BE2C (cell line): ENCODE results near the gene TLE2.

ENCODE experiments used
- DNase-seq: peaks from one replicate; pipeline ENCODE4 v3.0.0-alpha.2; 2020
- H3K27me3 ChIP-seq: fragments of 250-450 bp; sonication (Bioruptor Pico); 2 replicates; pipeline ENCODE4 v1.5.1; 2020; ENCODE audit warnings: mild to moderate bottlenecking
- H3K36me3 ChIP-seq: fragments of 250-450 bp; sonication (Bioruptor Pico); 2 replicates; pipeline ENCODE4 v1.5.1; 2020; ENCODE audit warnings: mild to moderate bottlenecking
- H3K4me1 ChIP-seq: fragments of 250-450 bp; sonication (Bioruptor Pico); 2 replicates; pipeline ENCODE4 v1.5.1; 2020
- H3K4me3 ChIP-seq: 2 replicates; pipeline ENCODE4 v1.5.1; 2011; ENCODE audit warnings: low read depth, low read length
- H3K9me3 ChIP-seq: fragments of 250-450 bp; sonication (Bioruptor Pico); 2 replicates; pipeline ENCODE4 v1.5.1; 2020
- CTCF ChIP-seq: IDR thresholded peaks from 2 replicates; pipeline ENCODE4 v1.5.1; 2012; ENCODE audit warnings: mild to moderate bottlenecking, low read depth, low read length

The TLE2 gene

GRCh38 chr19:3062165-3063105 is 33.4 kb upstream of the TLE2 start, which contains the start of gene TLE5:
TLE5 (minus strand) TSS chr19:3062495; CDS start chr19:3062200, 295 bp downstream.
- no peaks in the 10 kb centered on the region for H3K27me3 ChIP-seq
- no peaks in the 10 kb centered on the region for H3K9me3 ChIP-seq
- peaks cover 6% of the 10 kb centered on the region for H3K4me1 ChIP-seq
- DNase-seq, result peak; percentile 73
- peak within 1 kb of the TSS; percentile 77 for H3K4me3 ChIP-seq
- H3K36me3 ChIP-seq, result peaks cover 17% of the 10 kb centered on the region
- no peak for TF ChIP-seq CTCF

GRCh38 chr19:3061182-3062161 is 32.4 kb upstream of the TLE2 start:
- H3K4me1 ChIP-seq, result peaks cover 12% of the 10 kb centered on the region
- H3K36me3 ChIP-seq, result peaks cover 24% of the 10 kb centered on the region
- H3K4me3 ChIP-seq, result peak overlapping the region; percentile 77
- peak; percentile 17; the same call in 1 of the 2 replicates for TF ChIP-seq CTCF
- H3K27me3 ChIP-seq, result no peaks in the 10 kb centered on the region
- no peak for DNase-seq
- H3K9me3 ChIP-seq, result no peaks in the 10 kb centered on the region

- Histone ChIP-seq H3K9me3 (no peaks in the 10 kb centered on the region), H3K36me3 (peaks cover 24% of the 10 kb centered on the region), H3K27me3 (no peaks in the 10 kb centered on the region), H3K4me3 (peak overlapping the region; percentile 77), H3K4me1 (peaks cover 12% of the 10 kb centered on the region)
- no peak for TF ChIP-seq CTCF
- DNase-seq, result no peak
Observed at GRCh38 chr19:3060857-3061181, 31.7 kb upstream of the TLE2 start.

GRCh38 chr19:3059653-3060052 is 30.6 kb upstream of the TLE2 start:
- no peak overlapping the region for H3K4me3 ChIP-seq
- no peaks in the 10 kb centered on the region for H3K9me3 ChIP-seq
- TF ChIP-seq CTCF, result no peak
- peaks cover 12% of the 10 kb centered on the region for H3K4me1 ChIP-seq
- H3K36me3 ChIP-seq, result peaks cover 35% of the 10 kb centered on the region
- no peaks in the 10 kb centered on the region for H3K27me3 ChIP-seq
- DNase-seq, result no peak

GRCh38 chr19:3058821-3059314 is 29.8 kb upstream of the TLE2 start:
- H3K4me1 ChIP-seq, result peaks cover 12% of the 10 kb centered on the region
- no peak for DNase-seq
- H3K9me3 ChIP-seq, result no peaks in the 10 kb centered on the region
- TF ChIP-seq CTCF, result no peak
- peaks cover 39% of the 10 kb centered on the region for H3K36me3 ChIP-seq
- H3K27me3 ChIP-seq, result no peaks in the 10 kb centered on the region
- H3K4me3 ChIP-seq, result no peak overlapping the region
